Keratinocyte (primary cell): Measurements from ENCODE around the gene ALDH4A1. TPM values are rescaled to one million over a fixed set of nuclear protein-coding genes. Genes with fewer than 3 reads are reported as not detected.
"Not testable (repeated sequence)": the region's sequence is repeated elsewhere in the genome, so short reads cannot be mapped to it uniquely, and the experiment has no call there.

ENCODE experiments used
- DNase-seq: peaks from one replicate; pipeline ENCODE4 v3.0.0-alpha.2; 2011; ENCODE audit warnings: low read depth, missing footprints, low spot score
- FAIRE-seq: peaks from 2 replicates; lab custom pipeline; 2011; peaks lifted over from hg19 to GRCh38; lab: Jason Lieb, UNC
- H2AFZ ChIP-seq: 2 replicates; pipeline ENCODE4 v1.6.0; 2012; ENCODE audit warnings: low read length, control low read depth, inconsistent platforms; ENCODE audit not compliant: control insufficient read depth
- H3K27ac ChIP-seq: 2 replicates; pipeline ENCODE4 v1.5.1; 2011; ENCODE audit warnings: low read length; ENCODE audit not compliant: control insufficient read depth, insufficient read depth
- H3K27me3 ChIP-seq: 3 replicates; pipeline ENCODE4 v1.6.0; 2011; ENCODE audit warnings: low read length; ENCODE audit not compliant: control insufficient read depth, insufficient read depth; ENCODE audit errors: extremely low read depth
- H3K36me3 ChIP-seq, 2 experiments: 2 replicates in 1 of 2; 3 replicates in 1 of 2; pipeline ENCODE4 v1.5.1; 2011; ENCODE audit warnings: low read length in 2 of 2, mild to moderate bottlenecking in 1 of 2; ENCODE audit not compliant: control insufficient read depth in 2 of 2, insufficient read depth in 2 of 2; ENCODE audit errors: extremely low read depth in 1 of 2
- H3K4me1 ChIP-seq: 3 replicates; pipeline ENCODE4 v1.5.1; 2011; ENCODE audit warnings: low read length; ENCODE audit not compliant: control insufficient read depth, insufficient read depth; ENCODE audit errors: extremely low read depth
- H3K4me2 ChIP-seq: 3 replicates; pipeline ENCODE4 v1.6.0; 2011; ENCODE audit warnings: low read depth, low read length; ENCODE audit not compliant: control insufficient read depth, insufficient read depth; ENCODE audit errors: extremely low read depth
- H3K4me3 ChIP-seq, 3 experiments: fragments of 200-600 bp in 1 of 3; sonication (generic) in 1 of 3; 2 replicates in 2 of 3; 3 replicates in 1 of 3; pipeline ENCODE4 v1.5.1; 2011 to 2016; ENCODE audit warnings: low read length in 3 of 3, mild to moderate bottlenecking in 3 of 3, control low read depth in 2 of 3, inconsistent platforms in 1 of 3, low read depth in 1 of 3, mixed read lengths in 1 of 3, mixed run types in 1 of 3, moderate library complexity in 1 of 3; ENCODE audit not compliant: control insufficient read depth in 2 of 3, insufficient read depth in 2 of 3; ENCODE audit errors: extremely low read depth in 1 of 3
- H3K79me2 ChIP-seq: 2 replicates; pipeline ENCODE4 v1.6.0; 2012; ENCODE audit warnings: low read length; ENCODE audit not compliant: control insufficient read depth, insufficient read depth
- H3K9ac ChIP-seq: 3 replicates; pipeline ENCODE4 v1.6.0; 2011; ENCODE audit warnings: low read length; ENCODE audit not compliant: control insufficient read depth, insufficient read depth; ENCODE audit errors: extremely low read depth
- H3K9me1 ChIP-seq: 3 replicates; pipeline ENCODE4 v1.6.0; 2011; ENCODE audit warnings: low read length; ENCODE audit not compliant: control insufficient read depth, insufficient read depth; ENCODE audit errors: extremely low read depth
- H3K9me3 ChIP-seq: 2 replicates; pipeline ENCODE4 v1.5.1; 2012; ENCODE audit warnings: low read depth, low read length; ENCODE audit not compliant: control insufficient read depth
- H4K20me1 ChIP-seq: 3 replicates; pipeline ENCODE4 v1.6.0; 2011; ENCODE audit warnings: low read length; ENCODE audit not compliant: control insufficient read depth, insufficient read depth; ENCODE audit errors: extremely low read depth
- EZH2 ChIP-seq: IDR thresholded peaks from one replicate; pipeline ENCODE4 v1.6.1; 2012; ENCODE audit warnings: inconsistent platforms, mild to moderate bottlenecking, low read length, moderate library complexity
- dilution Hi-C: fragments of 300-500 bp; cut with MboI; formaldehyde crosslinking; loops from one replicate; pipeline ENCODE4 v1.7.0; 2020; ENCODE audit warnings: low sequenced_read_pairs; ENCODE audit not compliant: extremely low pct_ligation_motif_present
- polyA plus RNA-seq, 5 experiments: library from polyadenylated mRNA; depleted of rRNA in 3 of 5; stranded (reverse) in 3 of 5; stranded (forward) in 1 of 5; unstranded in 1 of 5; fragments of >200 nt; gene quantifications; 1 replicate in 1 of 5; 2 replicates in 3 of 5; 3 replicates in 1 of 5; pipeline versions ENCODE4 v1.2.1 to v1.2.3, GENCODE V29; 2011 to 2012; ENCODE audit warnings: missing spikeins in 2 of 5, low read depth in 1 of 5, low replicate concordance in 1 of 5
- TF ChIP-seq, protein P1 (sequence below), 3 experiments: IDR thresholded peaks in 1 of 3; conservative IDR thresholded peaks in 1 of 3; optimal IDR thresholded peaks in 1 of 3; 2 replicates in 2 of 3; 3 replicates in 1 of 3; pipeline versions ENCODE3 to v1.5.1; 2011; ENCODE audit warnings: low read length in 3 of 3, mild to moderate bottlenecking in 3 of 3, moderate library complexity in 2 of 3, control low read depth in 1 of 3, inconsistent platforms in 1 of 3; ENCODE audit not compliant: insufficient read depth in 2 of 3; ENCODE audit errors: extremely low read depth in 1 of 3

The ALDH4A1 gene
- polyA plus RNA-seq, 1 donor (not counting 4 experiments of a cell fraction or from before 2014, with no cell fraction given), result 52.7 TPM

DNA sequence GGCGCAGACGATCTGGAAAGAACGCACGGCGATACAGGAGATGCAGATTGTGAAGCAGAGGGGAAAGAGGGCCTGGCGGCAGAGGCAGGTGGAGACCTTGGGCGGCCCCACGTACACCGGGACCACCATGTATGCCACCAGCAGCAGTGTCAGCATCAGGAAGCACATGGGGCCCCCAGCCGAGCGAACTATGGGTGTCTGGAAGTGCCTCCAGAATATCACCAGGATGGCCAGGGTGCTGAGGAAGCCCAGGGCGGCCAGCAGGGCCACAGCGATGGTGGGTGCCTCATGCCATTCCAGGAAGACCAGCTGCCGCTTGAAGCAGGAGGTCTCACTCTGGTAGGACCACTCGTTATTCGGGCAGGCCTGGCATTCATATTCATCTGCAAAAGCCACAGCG, 62.2 kb downstream of the ALDH4A1 start:
- Histone ChIP-seq H3K9ac (no peak overlapping the region), H3K4me3 (no peak overlapping the region), H3K36me3 (no peaks in the 10 kb centered on the region), H3K9me1 (no peaks in the 10 kb centered on the region), H3K4me1 (no peaks in the 10 kb centered on the region), H3K4me2 (no peak overlapping the region), H2AFZ (no peak overlapping the region), H3K27me3 (peaks cover 4% of the 10 kb centered on the region), H3K79me2 (no peaks in the 10 kb centered on the region), H3K27ac (no peak overlapping the region), H3K9me3 (no peaks in the 10 kb centered on the region), H4K20me1 (no peaks in the 10 kb centered on the region)
- DNase-seq (no peak), FAIRE-seq (no peak)
- dilution Hi-C loops, result no loop called here
- no peak for TF ChIP-seq EZH2
- TF ChIP-seq, protein P1, sequence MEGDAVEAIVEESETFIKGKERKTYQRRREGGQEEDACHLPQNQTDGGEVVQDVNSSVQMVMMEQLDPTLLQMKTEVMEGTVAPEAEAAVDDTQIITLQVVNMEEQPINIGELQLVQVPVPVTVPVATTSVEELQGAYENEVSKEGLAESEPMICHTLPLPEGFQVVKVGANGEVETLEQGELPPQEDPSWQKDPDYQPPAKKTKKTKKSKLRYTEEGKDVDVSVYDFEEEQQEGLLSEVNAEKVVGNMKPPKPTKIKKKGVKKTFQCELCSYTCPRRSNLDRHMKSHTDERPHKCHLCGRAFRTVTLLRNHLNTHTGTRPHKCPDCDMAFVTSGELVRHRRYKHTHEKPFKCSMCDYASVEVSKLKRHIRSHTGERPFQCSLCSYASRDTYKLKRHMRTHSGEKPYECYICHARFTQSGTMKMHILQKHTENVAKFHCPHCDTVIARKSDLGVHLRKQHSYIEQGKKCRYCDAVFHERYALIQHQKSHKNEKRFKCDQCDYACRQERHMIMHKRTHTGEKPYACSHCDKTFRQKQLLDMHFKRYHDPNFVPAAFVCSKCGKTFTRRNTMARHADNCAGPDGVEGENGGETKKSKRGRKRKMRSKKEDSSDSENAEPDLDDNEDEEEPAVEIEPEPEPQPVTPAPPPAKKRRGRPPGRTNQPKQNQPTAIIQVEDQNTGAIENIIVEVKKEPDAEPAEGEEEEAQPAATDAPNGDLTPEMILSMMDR (optimal IDR thresholded peaks at IDR 0.05 in 1 of 3, IDR thresholded peaks at IDR 0.05 in 1 of 3, conservative IDR thresholded peaks at IDR 0.05 in 1 of 3; ENCODE audit: extremely low read depth in 1 of 3, insufficient read depth in 2 of 3, low read length in 3 of 3), result no peak

DNA sequence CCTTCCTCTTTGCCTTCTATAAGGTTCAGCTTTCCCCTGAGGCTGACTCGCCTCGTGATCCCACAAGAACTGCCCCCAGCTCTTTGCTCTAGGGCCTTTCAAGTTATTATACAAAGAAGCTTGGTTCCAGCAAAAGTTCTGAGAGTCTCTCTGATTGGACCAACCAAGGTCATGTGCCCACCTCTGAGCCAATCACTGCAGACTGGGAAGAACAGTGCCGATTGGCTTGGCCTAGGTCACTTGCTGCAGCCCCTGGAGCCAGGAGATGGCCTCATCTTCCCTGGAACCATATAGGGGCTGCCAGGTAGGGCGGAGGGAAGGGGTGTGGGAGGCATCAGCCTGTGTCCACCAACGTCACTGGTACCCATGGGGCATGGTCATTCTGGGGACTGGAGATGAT, 65.7 kb downstream of the ALDH4A1 start:
- TF ChIP-seq, protein P1 (optimal IDR thresholded peaks at IDR 0.05 in 1 of 3, IDR thresholded peaks at IDR 0.05 in 1 of 3, conservative IDR thresholded peaks at IDR 0.05 in 1 of 3; ENCODE audit: extremely low read depth in 1 of 3, insufficient read depth in 2 of 3, low read length in 3 of 3), result no peak
- TF ChIP-seq EZH2, result no peak
- no peak overlapping the region for H2AFZ ChIP-seq
- no peak overlapping the region for H3K27ac ChIP-seq
- H3K79me2 ChIP-seq, result no peaks in the 10 kb centered on the region
- no peaks in the 10 kb centered on the region for H3K4me1 ChIP-seq
- no peak for FAIRE-seq
- dilution Hi-C loops, result no loop called here
- peaks cover 10% of the 10 kb centered on the region for H3K27me3 ChIP-seq
- DNase-seq, result no peak
- H3K4me2 ChIP-seq, result no peak overlapping the region
- no peak overlapping the region for H3K9ac ChIP-seq
- H3K36me3 ChIP-seq, result no peaks in the 10 kb centered on the region
- H4K20me1 ChIP-seq, result no peaks in the 10 kb centered on the region
- no peak overlapping the region for H3K4me3 ChIP-seq
- H3K9me3 ChIP-seq, result no peaks in the 10 kb centered on the region
- no peaks in the 10 kb centered on the region for H3K9me1 ChIP-seq

DNA sequence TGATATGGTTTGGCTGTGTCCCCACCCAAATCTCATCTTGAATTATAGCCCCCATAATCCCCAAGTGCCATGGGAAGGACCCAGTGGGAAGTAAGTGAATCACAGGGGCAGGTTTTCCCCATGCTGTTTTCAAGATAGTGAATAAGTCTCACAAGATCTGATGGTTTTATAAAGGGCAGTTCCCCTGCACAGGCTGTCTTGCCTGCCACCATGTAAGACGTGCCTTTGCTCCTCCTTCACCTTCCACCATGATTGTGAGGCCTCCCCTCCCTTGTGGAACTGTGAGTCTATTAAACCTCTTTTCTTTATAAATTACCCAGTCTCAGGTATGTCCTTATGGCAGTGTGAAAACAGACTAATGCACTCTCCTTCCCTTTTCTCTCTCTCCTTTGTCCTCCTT, 70.0 kb downstream of the ALDH4A1 start:
- dilution Hi-C loops, H4K20me1 ChIP-seq, H2AFZ ChIP-seq, H3K9ac ChIP-seq, FAIRE-seq, H3K27ac ChIP-seq, H3K36me3 ChIP-seq, H3K4me3 ChIP-seq, DNase-seq, H3K79me2 ChIP-seq, H3K4me1 ChIP-seq, H3K4me2 ChIP-seq, H3K9me3 ChIP-seq, H3K9me1 ChIP-seq: not testable (repeated sequence)
- H3K27me3 ChIP-seq, result peaks cover 14% of the 10 kb centered on the region
